HFF-Myc (cell line): ENCODE measurements around the gene RNF43.

Experiments
- DNase-seq: peaks from one replicate; pipeline ENCODE4 v3.0.0-alpha.2; 2011; ENCODE audit warnings: low read depth; ENCODE audit errors: extremely low read depth
- H3K4me3 ChIP-seq: replicated peaks from 2 replicates; pipeline ENCODE4 v1.5.1; 2011; ENCODE audit warnings: low read depth, mild to moderate bottlenecking, control low read depth, low read length
- CTCF ChIP-seq: IDR thresholded peaks from 2 replicates; pipeline ENCODE4 v1.5.1; 2012; ENCODE audit warnings: mild to moderate bottlenecking, low read depth, low read length, control low read depth; ENCODE audit errors: missing control alignments

The RNF43 gene

GRCh38 chr17:58388302-58389190, 28.8 kb downstream of the RNF43 start:
- H3K4me3 ChIP-seq = no peak overlapping the region
- no peak for TF ChIP-seq CTCF
- DNase-seq = no peak

- no peak for DNase-seq
- no peak overlapping the region for H3K4me3 ChIP-seq
- TF ChIP-seq CTCF = no peak
These were observed 29.5 kb downstream of the RNF43 start for GRCh38 chr17:58387834-58388233.

GRCh38 chr17:58386708-58387107, 30.6 kb downstream of the RNF43 start:
- no peak overlapping the region for H3K4me3 ChIP-seq
- TF ChIP-seq CTCF = no peak
- DNase-seq = no peak

- no peak for TF ChIP-seq CTCF
- H3K4me3 ChIP-seq = no peak overlapping the region
- DNase-seq = no peak
These were observed 31.9 kb downstream of the RNF43 start for GRCh38 chr17:58385359-58385899.

GRCh38 chr17:58384897-58385296, 32.4 kb downstream of the RNF43 start:
- TF ChIP-seq CTCF = no peak
- DNase-seq = no peak
- H3K4me3 ChIP-seq = no peak overlapping the region

- DNase-seq = no peak
- no peak overlapping the region for H3K4me3 ChIP-seq
- no peak for TF ChIP-seq CTCF
These were observed 33.4 kb downstream of the RNF43 start for GRCh38 chr17:58383892-58384462.
